Activated naive CD4-positive, alpha-beta T cell (primary cell): ENCODE measurements around the gene PAOX.

Source experiments
- DNase-seq, 4 experiments: peaks; one replicate each; lab custom pipeline; 2025; lab: John Stamatoyannopoulos, UW

The PAOX gene

DNA sequence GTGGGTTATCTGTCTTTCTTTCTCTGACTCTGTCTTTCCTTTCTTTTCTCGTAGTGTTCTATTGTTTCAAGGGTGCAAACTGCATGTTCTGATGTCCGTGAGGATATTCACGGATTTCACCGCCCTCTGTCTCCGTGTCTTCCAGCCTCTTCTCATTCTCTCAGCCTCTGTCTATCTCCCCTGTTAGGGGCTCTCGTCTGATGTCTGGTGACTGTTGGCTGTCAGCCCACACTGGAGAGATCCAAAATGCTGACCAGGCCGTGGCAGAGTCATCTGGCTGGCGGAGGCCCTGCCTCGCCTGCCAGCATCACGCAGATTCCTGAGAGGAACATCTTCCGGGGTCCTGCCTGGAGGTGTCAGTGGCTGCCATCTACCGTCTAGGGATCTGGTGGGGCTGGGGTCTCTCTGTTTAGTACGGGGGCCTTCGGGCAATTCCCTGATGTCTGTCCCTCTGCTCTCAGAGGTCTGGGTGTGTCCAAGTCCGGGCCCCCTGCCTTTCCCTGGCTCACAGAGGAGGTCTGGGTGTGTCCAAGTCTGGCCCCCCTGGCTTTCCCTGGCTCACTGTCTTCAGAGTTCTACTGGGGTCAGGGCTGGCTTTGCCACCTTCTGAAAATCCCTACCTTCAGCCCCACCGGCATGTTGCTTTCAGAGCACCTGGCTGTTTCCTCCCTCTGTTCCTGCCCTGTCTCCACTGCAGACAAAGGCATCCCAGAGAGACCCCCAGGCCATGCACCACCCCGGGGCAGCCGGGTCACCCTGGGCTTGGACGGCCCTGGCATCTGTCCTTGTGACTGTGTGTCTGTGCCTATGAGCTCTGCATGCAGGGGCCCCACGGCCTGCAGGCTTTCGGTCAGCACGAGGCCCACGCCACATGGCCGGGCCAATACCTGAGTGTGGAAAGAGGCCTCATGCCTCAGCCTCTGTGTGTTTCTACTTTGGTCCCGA, 60.7 kb downstream of the PAOX start:
- DNase-seq: no peak

DNA sequence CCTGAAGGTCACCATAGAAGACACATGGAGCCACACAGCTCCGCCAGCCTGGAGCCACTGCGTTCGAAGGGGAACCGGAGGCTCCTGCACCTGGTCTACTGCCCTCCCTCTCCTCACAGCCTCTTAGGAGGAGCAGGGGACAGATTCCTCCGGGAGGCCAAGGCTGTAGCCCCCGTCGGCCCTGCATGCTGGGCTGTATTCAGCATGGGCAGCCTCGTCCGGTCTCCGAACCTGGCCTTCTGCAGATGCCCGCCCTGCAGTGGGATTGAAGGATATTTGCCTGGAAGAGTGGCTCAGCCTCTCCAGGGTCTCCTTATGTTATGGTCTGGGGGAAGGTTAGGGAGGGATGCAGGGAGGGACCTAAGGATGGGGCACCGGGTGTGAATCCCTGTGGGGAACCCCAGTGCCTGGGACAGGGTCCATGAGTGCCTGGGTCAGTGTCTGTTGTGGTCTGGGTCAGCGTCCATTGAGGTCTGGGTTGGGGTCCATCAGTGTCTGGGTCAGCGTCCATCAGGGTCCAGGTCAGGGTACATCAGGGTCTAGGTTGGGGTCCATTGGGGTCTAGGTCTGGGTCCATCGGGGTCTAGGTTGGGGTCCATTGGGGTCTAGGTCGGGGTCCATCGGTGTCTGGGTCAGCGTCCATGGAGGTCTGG, 61.7 kb downstream of the PAOX start:
- DNase-seq: no peak
